HEK293 (cell line): ENCODE measurements around the gene BTBD19.

Experiments
- CTCF ChIA-PET: fragments of 350-600 bp; formaldehyde crosslinking; extraction: SDS; loops from one replicate; lab custom pipeline; 2021; ENCODE audit warnings: antibody characterized with exemption; lab: Yijun Ruan, JAX
- POLR2A ChIA-PET: fragments of 300-600 bp; formaldehyde crosslinking; extraction: SDS; loops from one replicate; lab custom pipeline; 2020; ENCODE audit warnings: antibody characterized with exemption, inconsistent platforms; lab: Yijun Ruan, JAX
- H3K27ac ChIP-seq: fragments of 200-500 bp; sonication (Bioruptor generic); 2 replicates; pipeline ENCODE4 v1.5.1; 2014; ENCODE audit warnings: low read depth, low read length, control low read depth, inconsistent platforms; ENCODE audit errors: extremely low read depth
- H3K36me3 ChIP-seq, 2 experiments: fragments of 200-500 bp in 1 of 2; sonication (Bioruptor generic) in 1 of 2; 1 replicate in 1 of 2; 2 replicates in 1 of 2; pipeline ENCODE4 v1.5.1; 2014 to 2017; ENCODE audit warnings: inconsistent platforms in 2 of 2, low read length in 2 of 2; ENCODE audit not compliant: control insufficient read depth in 2 of 2, insufficient read depth in 1 of 2
- H3K4me1 ChIP-seq: fragments of 200-500 bp; sonication (Bioruptor generic); 2 replicates; pipeline ENCODE4 v1.5.1; 2014; ENCODE audit warnings: mild to moderate bottlenecking, low read length, inconsistent platforms; ENCODE audit not compliant: control insufficient read depth, insufficient read depth
- H3K4me3 ChIP-seq: 2 replicates; pipeline ENCODE4 v1.5.1; 2011; ENCODE audit warnings: low read depth, mild to moderate bottlenecking, control low read depth, low read length, moderate library complexity
- H3K9me3 ChIP-seq: fragments of 200-500 bp; sonication (Bioruptor generic); 2 replicates; pipeline ENCODE4 v1.5.1; 2014; ENCODE audit warnings: low read depth, low read length, inconsistent platforms; ENCODE audit not compliant: control insufficient read depth, insufficient read depth
- KLF8 ChIP-seq: fragments of 450-650 bp; formaldehyde crosslinking; IDR thresholded peaks from 2 replicates; pipeline ENCODE4 v1.5.1; 2016; ENCODE audit warnings: missing biosample characterization, missing genetic modification characterization
- OSR2 ChIP-seq: fragments of 450-650 bp; formaldehyde crosslinking; IDR thresholded peaks from 2 replicates; pipeline ENCODE4 v1.5.1; 2016; ENCODE audit warnings: missing biosample characterization, missing genetic modification characterization
- SCRT2 ChIP-seq: fragments of 450-650 bp; formaldehyde crosslinking; IDR thresholded peaks from 2 replicates; pipeline ENCODE4 v1.5.1; 2016; ENCODE audit warnings: missing biosample characterization, missing genetic modification characterization
- TCF7L2 ChIP-seq: IDR thresholded peaks from 2 replicates; pipeline ENCODE4 v1.6.1; 2011; ENCODE audit warnings: low read depth, mild to moderate bottlenecking, inconsistent platforms, low read length, moderate library complexity, borderline replicate concordance
- WT1 ChIP-seq: fragments of 450-650 bp; formaldehyde crosslinking; IDR thresholded peaks from 2 replicates; pipeline ENCODE4 v1.5.1; 2016; ENCODE audit warnings: missing biosample characterization, missing genetic modification characterization
- YY1 ChIP-seq: fragments of 450-650 bp; formaldehyde crosslinking; IDR thresholded peaks from 2 replicates; pipeline ENCODE4 v1.5.1; 2018; ENCODE audit warnings: missing biosample characterization, missing genetic modification characterization
- ZFP37 ChIP-seq: fragments of 450-650 bp; formaldehyde crosslinking; IDR thresholded peaks from 2 replicates; pipeline ENCODE4 v1.5.1; 2016; ENCODE audit warnings: missing biosample characterization, missing genetic modification characterization
- ZNF157 ChIP-seq: fragments of 450-650 bp; formaldehyde crosslinking; IDR thresholded peaks from 2 replicates; pipeline ENCODE4 v1.5.1; 2016; ENCODE audit warnings: missing biosample characterization, missing genetic modification characterization
- ZNF23 ChIP-seq: fragments of 450-650 bp; formaldehyde crosslinking; IDR thresholded peaks from 2 replicates; pipeline ENCODE4 v1.5.1; 2016; ENCODE audit warnings: missing biosample characterization, missing genetic modification characterization, borderline replicate concordance
- ZNF280D ChIP-seq: fragments of 450-650 bp; formaldehyde crosslinking; IDR thresholded peaks from 2 replicates; pipeline ENCODE4 v1.5.1; 2016; ENCODE audit warnings: missing biosample characterization, missing genetic modification characterization
- ZNF354C ChIP-seq: fragments of 450-650 bp; formaldehyde crosslinking; IDR thresholded peaks from 2 replicates; pipeline ENCODE4 v1.5.1; 2016; ENCODE audit warnings: missing biosample characterization, missing genetic modification characterization, low read depth, borderline replicate concordance
- ZNF48 ChIP-seq: fragments of 450-650 bp; formaldehyde crosslinking; IDR thresholded peaks from 2 replicates; pipeline ENCODE4 v1.5.1; 2016; ENCODE audit warnings: missing biosample characterization, missing genetic modification characterization
- ZNF510 ChIP-seq: fragments of 450-650 bp; formaldehyde crosslinking; IDR thresholded peaks from 2 replicates; pipeline ENCODE4 v1.5.1; 2018; ENCODE audit warnings: mild to moderate bottlenecking, missing genetic modification characterization, missing biosample characterization; ENCODE audit not compliant: insufficient replicate concordance
- ZNF544 ChIP-seq: fragments of 450-650 bp; formaldehyde crosslinking; IDR thresholded peaks from 2 replicates; pipeline ENCODE4 v1.5.0; 2017; ENCODE audit warnings: missing biosample characterization, missing genetic modification characterization
- ZNF585B ChIP-seq: fragments of 450-650 bp; formaldehyde crosslinking; IDR thresholded peaks from 2 replicates; pipeline ENCODE4 v1.5.1; 2016; ENCODE audit warnings: missing biosample characterization, missing genetic modification characterization
- ZNF654 ChIP-seq: fragments of 450-650 bp; formaldehyde crosslinking; IDR thresholded peaks from 2 replicates; pipeline ENCODE4 v1.5.1; 2016; ENCODE audit warnings: low read depth, missing biosample characterization, missing genetic modification characterization
- ZNF701 ChIP-seq: fragments of 450-650 bp; formaldehyde crosslinking; IDR thresholded peaks from 2 replicates; pipeline ENCODE4 v1.5.1; 2016; ENCODE audit warnings: missing biosample characterization, missing genetic modification characterization
- ZNF792 ChIP-seq: fragments of 450-650 bp; formaldehyde crosslinking; IDR thresholded peaks from 2 replicates; pipeline ENCODE4 v1.5.1; 2016; ENCODE audit warnings: missing biosample characterization, missing genetic modification characterization
- ZSCAN30 ChIP-seq: fragments of 450-650 bp; IDR thresholded peaks from 2 replicates; pipeline ENCODE4 v1.5.1; 2018; ENCODE audit warnings: missing biosample characterization, mild to moderate bottlenecking, missing genetic modification characterization, moderate library complexity
- TF ChIP-seq, protein P1 (sequence below): fragments of 450-650 bp; formaldehyde crosslinking; IDR thresholded peaks from 2 replicates; pipeline ENCODE4 v1.5.1; 2016; ENCODE audit warnings: missing biosample characterization, missing genetic modification characterization
- TF ChIP-seq, protein P2 (sequence below): fragments of 450-650 bp; formaldehyde crosslinking; IDR thresholded peaks from 2 replicates; pipeline ENCODE4 v1.5.1; 2016; ENCODE audit warnings: missing biosample characterization, missing genetic modification characterization

BTBD19 gene

GRCh38 chr1:44785029-44785380, 23.3 kb upstream of the BTBD19 start:
- no peak overlapping the region for H3K27ac ChIP-seq
- POLR2A ChIA-PET, result interaction anchor here (0.6 to 3.1 kb wide), 4 partner anchors 10 to 516 kb away, joined by 3 to 18 read pairs (median 4); partner anchors contain the start of gene RPS8

DNA sequence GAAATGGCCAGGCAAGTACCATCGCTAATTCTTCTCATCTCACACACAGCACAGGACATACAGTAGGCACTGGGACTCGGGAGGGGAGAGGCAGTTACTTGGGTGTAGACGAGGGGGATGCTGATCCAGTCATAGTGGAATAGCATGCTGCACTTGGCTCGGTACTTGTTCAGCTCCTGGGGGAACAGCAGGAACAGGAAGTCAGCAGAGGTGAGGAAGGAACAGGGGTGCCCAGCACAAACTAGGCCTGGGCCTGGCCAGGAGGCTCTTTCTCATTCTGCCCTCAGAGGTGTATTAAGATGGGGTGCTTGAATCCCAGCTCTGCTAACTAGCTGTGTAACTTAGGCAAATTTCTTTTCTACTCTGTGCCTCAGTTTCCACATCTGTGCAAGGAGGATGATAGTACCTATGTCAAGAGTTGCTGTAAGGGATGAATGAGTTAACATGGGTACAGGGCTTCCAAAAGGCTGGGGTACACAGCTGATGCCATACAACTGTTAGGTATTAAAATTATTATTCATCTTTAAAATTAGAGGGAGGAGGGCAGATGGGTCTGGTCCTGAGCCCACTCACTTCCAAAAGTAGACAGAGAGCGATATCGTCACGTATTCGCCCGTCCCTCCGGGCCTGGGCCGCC, 22.7 kb upstream of the BTBD19 start:
- POLR2A ChIA-PET, result interaction anchor here (0.6 to 3.1 kb wide), 6 partner anchors 10 to 515 kb away, joined by 3 to 18 read pairs (median 4); partner anchors contain the start of genes PLK3 and RPS8
- no peaks in the 10 kb centered on the region for H3K9me3 ChIP-seq
- H3K4me1 ChIP-seq, result 0 out of 2 replicates have a peak, but pooled peaks cover 2% of the 10 kb centered on the region
- no peak overlapping the region for H3K27ac ChIP-seq
- TF ChIP-seq ZNF23 (tag by site-specific recombination) (no peak), ZSCAN30 (tag by site-specific recombination) (no peak), ZNF544 (no peak), ZNF354C (tag by site-specific recombination) (no peak), OSR2 (tag by site-specific recombination) (no peak), ZNF48 (tag by site-specific recombination) (no peak), ZNF701 (no peak), ZNF157 (no peak), WT1 (no peak)
- peaks cover 5 to 16% of the 10 kb centered on the region in 2 experiments; a peak in 2 of 3 replicates for H3K36me3 ChIP-seq
- peak overlapping the region; percentile 48; the same call in 1 of the 2 replicates for H3K4me3 ChIP-seq
- CTCF ChIA-PET, result interaction anchor here (0.7 to 1.6 kb wide), 8 partner anchors 9 to 507 kb away, joined by 3 to 13 read pairs (median 4); partner anchors contain the start of genes HECTD3 and UROD

More at GRCh38 chr1:44785029-44785380, 23.3 kb upstream of the BTBD19 start:
- TF ChIP-seq, protein P1, sequence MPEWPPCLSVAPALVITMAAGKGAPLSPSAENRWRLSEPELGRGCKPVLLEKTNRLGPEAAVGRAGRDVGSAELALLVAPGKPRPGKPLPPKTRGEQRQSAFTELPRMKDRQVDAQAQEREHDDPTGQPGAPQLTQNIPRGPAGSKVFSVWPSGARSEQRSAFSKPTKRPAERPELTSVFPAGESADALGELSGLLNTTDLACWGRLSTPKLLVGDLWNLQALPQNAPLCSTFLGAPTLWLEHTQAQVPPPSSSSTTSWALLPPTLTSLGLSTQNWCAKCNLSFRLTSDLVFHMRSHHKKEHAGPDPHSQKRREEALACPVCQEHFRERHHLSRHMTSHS (tag by site-specific recombination), result no peak
- no peak for TF ChIP-seq KLF8 (tag by site-specific recombination)
- TF ChIP-seq, protein P2, sequence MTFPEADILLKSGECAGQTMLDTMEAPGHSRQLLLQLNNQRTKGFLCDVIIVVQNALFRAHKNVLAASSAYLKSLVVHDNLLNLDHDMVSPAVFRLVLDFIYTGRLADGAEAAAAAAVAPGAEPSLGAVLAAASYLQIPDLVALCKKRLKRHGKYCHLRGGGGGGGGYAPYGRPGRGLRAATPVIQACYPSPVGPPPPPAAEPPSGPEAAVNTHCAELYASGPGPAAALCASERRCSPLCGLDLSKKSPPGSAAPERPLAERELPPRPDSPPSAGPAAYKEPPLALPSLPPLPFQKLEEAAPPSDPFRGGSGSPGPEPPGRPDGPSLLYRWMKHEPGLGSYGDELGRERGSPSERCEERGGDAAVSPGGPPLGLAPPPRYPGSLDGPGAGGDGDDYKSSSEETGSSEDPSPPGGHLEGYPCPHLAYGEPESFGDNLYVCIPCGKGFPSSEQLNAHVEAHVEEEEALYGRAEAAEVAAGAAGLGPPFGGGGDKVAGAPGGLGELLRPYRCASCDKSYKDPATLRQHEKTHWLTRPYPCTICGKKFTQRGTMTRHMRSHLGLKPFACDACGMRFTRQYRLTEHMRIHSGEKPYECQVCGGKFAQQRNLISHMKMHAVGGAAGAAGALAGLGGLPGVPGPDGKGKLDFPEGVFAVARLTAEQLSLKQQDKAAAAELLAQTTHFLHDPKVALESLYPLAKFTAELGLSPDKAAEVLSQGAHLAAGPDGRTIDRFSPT (tag by site-specific recombination), result 0 out of 2 replicates have a peak, but pooled peaks have one; percentile 13
- TF ChIP-seq ZNF654, result no peak
- TF ChIP-seq ZNF792, result no peak
- no peak for TF ChIP-seq ZNF585B (tag by site-specific recombination)
- no peak overlapping the region for H3K4me3 ChIP-seq
- 0 out of 2 replicates have a peak, but pooled peaks cover 2% of the 10 kb centered on the region for H3K4me1 ChIP-seq
- CTCF ChIA-PET, result interaction anchor here (0.7 to 2.1 kb wide), 6 partner anchors 8 to 508 kb away, joined by 3 to 13 read pairs (median 4); partner anchors contain the start of genes HECTD3 and UROD
- peaks cover 6 to 23% of the 10 kb centered on the region in 2 experiments; a peak in 2 of 3 replicates for H3K36me3 ChIP-seq
- no peaks in the 10 kb centered on the region for H3K9me3 ChIP-seq

GRCh38 chr1:44786138-44786840, 22.0 kb upstream of the BTBD19 start:
- 0 out of 2 replicates have a peak, but pooled peaks cover 2% of the 10 kb centered on the region for H3K4me1 ChIP-seq
- H3K36me3 ChIP-seq, result peaks cover 2 to 10% of the 10 kb centered on the region in 2 experiments; a peak in 2 of 3 replicates
- no peaks in the 10 kb centered on the region for H3K9me3 ChIP-seq
- H3K27ac ChIP-seq, result peak overlapping the region; percentile 18; the same call in 1 of the 2 replicates
- peak overlapping the region; percentile 48 for H3K4me3 ChIP-seq
- ChIA-PET CTCF (interaction anchor here (0.7 to 2.3 kb wide), 10 partner anchors 9 to 507 kb away, joined by 3 to 11 read pairs (median 4); partner anchors contain the start of genes HECTD3, RPS8 and UROD), POLR2A (interaction anchor here (0.6 to 5.6 kb wide), 9 partner anchors 10 to 517 kb away, joined by 3 to 41 read pairs (median 5); partner anchors contain the start of genes BTBD19, HECTD3, PLK3 and RPS8)
- TF ChIP-seq, protein P2 (tag by site-specific recombination), result peak; percentile 81
- TF ChIP-seq YY1 (tag by site-specific recombination) (0 out of 2 replicates have a peak, but pooled peaks have one; percentile 26), SCRT2 (peak; percentile 88), ZFP37 (peak; percentile 82), TCF7L2 (no peak), ZNF280D (no peak), ZNF510 (no peak)
